Gastroesophageal sphincter (tissue), 4 donors: Measurements from ENCODE around the gene AKAP6. TPM values are rescaled to one million over a fixed set of nuclear protein-coding genes. Genes with fewer than 3 reads are reported as not detected.

Experiments used
- ATAC-seq: fragments of 150-250 bp; one replicate; pipeline ENCODE4 v1.9.1; 2016; ENCODE audit warnings: mild to moderate bottlenecking, moderate library complexity
- H3K27ac ChIP-seq, 4 donors: fragments of 200-600 bp; sonication (generic) in 3 of 4; 1 replicate in 3 of 4; 2 replicates in 1 of 4; pipeline ENCODE4 v1.5.1; 2016 to 2019
- H3K27me3 ChIP-seq: fragments of 200-600 bp; sonication (generic); one replicate; pipeline ENCODE4 v1.5.1; 2019
- H3K36me3 ChIP-seq, 2 donors: fragments of 200-600 bp; sonication (generic); one replicate each; pipeline ENCODE4 v1.5.1; 2019; ENCODE audit warnings: control low read depth in 1 of 2
- H3K4me1 ChIP-seq, 3 donors: fragments of 200-600 bp; sonication (generic); 1 replicate in 2 of 3; 2 replicates in 1 of 3; pipeline ENCODE4 v1.5.1; 2016 to 2019; ENCODE audit warnings: control low read depth in 2 of 3
- H3K4me3 ChIP-seq, 2 donors: fragments of 200-600 bp; sonication (generic); one replicate each; pipeline ENCODE4 v1.5.1; 2019; ENCODE audit warnings: mild to moderate bottlenecking in 1 of 2, moderate library complexity in 1 of 2
- H3K9me3 ChIP-seq, 3 donors: fragments of 200-600 bp; sonication (generic); one replicate each; pipeline ENCODE4 v1.5.1; 2017 to 2019; ENCODE audit warnings: control low read depth in 2 of 3
- CTCF ChIP-seq, 4 experiments: fragments of 200-600 bp in 2 of 4; fragments of 450-650 bp in 2 of 4; sonication (generic) in 1 of 4; IDR thresholded peaks; one replicate each; pipeline ENCODE4 v1.5.1; 2017 to 2019; ENCODE audit warnings: antibody characterized with exemption in 4 of 4, mild to moderate bottlenecking in 2 of 4, moderate library complexity in 2 of 4
- EP300 ChIP-seq: sonication (generic); formaldehyde crosslinking; IDR thresholded peaks from one replicate; pipeline ENCODE4 v1.6.1; 2017; ENCODE audit warnings: antibody characterized with exemption, mild to moderate bottlenecking
- POLR2A ChIP-seq, 2 donors: fragments of 450-650 bp; IDR thresholded peaks; one replicate each; pipeline ENCODE4 v1.6.1; 2017; ENCODE audit warnings: antibody characterized with exemption in 2 of 2, mild to moderate bottlenecking in 2 of 2, moderate library complexity in 1 of 2
- POLR2AphosphoS5 ChIP-seq: sonication (generic); formaldehyde crosslinking; IDR thresholded peaks from one replicate; pipeline ENCODE4 v1.6.1; 2017; ENCODE audit warnings: antibody characterized with exemption
- WGBS, 2 donors: methylation state at CpG; one replicate each; pipeline ENCODE4 v1.1.5; 2018; ENCODE audit warnings: low coverage in 1 of 2; 5-methylcytosine and 5-hydroxymethylcytosine counted together
- total RNA-seq, 4 donors: library from RNA; depleted of rRNA; stranded (reverse); fragments of >200 nt; gene quantifications; one replicate each; pipeline ENCODE4 v1.1.0, GENCODE V29; 2016

The AKAP6 gene
- total RNA-seq, 4 donors from 2014 or later: 33.1 to 65.4 (median 45.0) TPM

- H3K27me3 ChIP-seq: no peaks in the 10 kb centered on the region
- H3K4me1 ChIP-seq: peaks cover 15 to 58% (median 24%) of the 10 kb centered on the region in 3 donors
- H3K27ac ChIP-seq: peak overlapping the region; percentile 73 to 81 (median 77)
- no peak overlapping the region for H3K4me3 ChIP-seq
- no peak for TF ChIP-seq POLR2A (IDR thresholded peaks at IDR 0.05)
- no peak for TF ChIP-seq POLR2AphosphoS5
- no peak for TF ChIP-seq CTCF (IDR thresholded peaks at IDR 0.05)
- no peak for TF ChIP-seq EP300
- no peaks in the 10 kb centered on the region for H3K36me3 ChIP-seq
- no peak for ATAC-seq
- no peaks in the 10 kb centered on the region for H3K9me3 ChIP-seq
Observed at GRCh38 chr14:32565256-32565655, 236.2 kb downstream of the AKAP6 start.

GRCh38 chr14:32567543-32568384 is 238.7 kb downstream of the AKAP6 start:
- Histone ChIP-seq H3K4me1 (peaks cover 15 to 58% (median 28%) of the 10 kb centered on the region in 3 donors), H3K27ac (peak overlapping the region; percentile 7 to 73 (median 48)), H3K36me3 (no peaks in the 10 kb centered on the region), H3K4me3 (no peak overlapping the region), H3K27me3 (no peaks in the 10 kb centered on the region), H3K9me3 (no peaks in the 10 kb centered on the region)
- no peak for ATAC-seq
- TF ChIP-seq EP300 (no peak), CTCF (IDR thresholded peaks at IDR 0.05) (no peak), POLR2A (IDR thresholded peaks at IDR 0.05) (no peak), POLR2AphosphoS5 (no peak)

GRCh38 chr14:32571551-32571950 is 242.5 kb downstream of the AKAP6 start:
- Histone ChIP-seq H3K4me1 (peaks cover 0 to 49% (median 6%) of the 10 kb centered on the region in 3 donors), H3K4me3 (no peak overlapping the region), H3K27me3 (no peaks in the 10 kb centered on the region), H3K27ac (peak overlapping the region in 3 of 4 donors; percentile 46 to 57 (median 51)), H3K9me3 (no peaks in the 10 kb centered on the region), H3K36me3 (no peaks in the 10 kb centered on the region)
- TF ChIP-seq POLR2A (IDR thresholded peaks at IDR 0.05) (no peak), EP300 (no peak), CTCF (IDR thresholded peaks at IDR 0.05) (no peak), POLR2AphosphoS5 (no peak)
- ATAC-seq: no peak
- WGBS, 2 donors: 58 to 63% methylated on average over 2 of the region's 2 CpGs

GRCh38 chr14:32571995-32572866 is 243.1 kb downstream of the AKAP6 start:
- ATAC-seq: no peak

More at GRCh38 chr14:32571995-32572866, 243.1 kb downstream of the AKAP6 start:
- H3K36me3 ChIP-seq: no peaks in the 10 kb centered on the region
- TF ChIP-seq EP300: no peak
- no peak for TF ChIP-seq POLR2A (IDR thresholded peaks at IDR 0.05)
- TF ChIP-seq CTCF (IDR thresholded peaks at IDR 0.05): no peak
- TF ChIP-seq POLR2AphosphoS5: no peak
- no peaks in the 10 kb centered on the region for H3K27me3 ChIP-seq
- H3K4me3 ChIP-seq: no peak overlapping the region
- H3K27ac ChIP-seq: peak overlapping the region in 3 of 4 donors; percentile 46 to 57 (median 51)
- no peaks in the 10 kb centered on the region for H3K9me3 ChIP-seq
- WGBS, 2 donors: 52 to 69% methylated on average over 5 to 7 of the region's 7 CpGs
- H3K4me1 ChIP-seq: peaks cover 0 to 48% (median 13%) of the 10 kb centered on the region in 3 donors
